ENCODE results near the gene TPM2. TPM values are rescaled to one million over a fixed set of nuclear protein-coding genes. Genes with fewer than 3 reads are reported as not detected.

The TPM2 gene
- 1,727 and 2,061 TPM in 2 replicates for polyA plus RNA-seq (2011; rRNA removed)
- polyA minus RNA-seq (2011; rRNA and poly(A)+ RNA removed), result 328 and 340 TPM in 2 replicates

GRCh38 chr9:35689542-35690293, at the start of gene TPM2:
TSS of gene TPM2 (minus strand) at chr9:35689925. CDS start at chr9:35689817, 108 bp downstream.
- ChIA-PET CTCF (interaction anchor here (0.6 to 3.8 kb wide), 9 partner anchors 9 to 153 kb away, joined by 3 to 26 read pairs (median 5); partner anchors contain the start of genes CCDC107, RMRP and TLN1), POLR2A (interaction anchor here (0.6 to 4.2 kb wide), 7 partner anchors 9 to 60 kb away, joined by 3 to 35 read pairs (median 7); partner anchors contain the start of genes CCDC107, CREB3, RMRP and TLN1)
- no peaks in the 10 kb centered on the region for H3K27me3 ChIP-seq (ENCODE audit: control insufficient read depth, insufficient read depth, low read length)
- H3K4me3 ChIP-seq (ENCODE audit: low read depth, low read length), result peak within 1 kb of the TSS; percentile 98
- peaks cover 25% of the 10 kb centered on the region for H3K36me3 ChIP-seq (ENCODE audit: control insufficient read depth, insufficient read depth, low read length)
- DNase-seq (ENCODE audit: low read depth), result peak; percentile 46
- TF ChIP-seq, protein P1, sequence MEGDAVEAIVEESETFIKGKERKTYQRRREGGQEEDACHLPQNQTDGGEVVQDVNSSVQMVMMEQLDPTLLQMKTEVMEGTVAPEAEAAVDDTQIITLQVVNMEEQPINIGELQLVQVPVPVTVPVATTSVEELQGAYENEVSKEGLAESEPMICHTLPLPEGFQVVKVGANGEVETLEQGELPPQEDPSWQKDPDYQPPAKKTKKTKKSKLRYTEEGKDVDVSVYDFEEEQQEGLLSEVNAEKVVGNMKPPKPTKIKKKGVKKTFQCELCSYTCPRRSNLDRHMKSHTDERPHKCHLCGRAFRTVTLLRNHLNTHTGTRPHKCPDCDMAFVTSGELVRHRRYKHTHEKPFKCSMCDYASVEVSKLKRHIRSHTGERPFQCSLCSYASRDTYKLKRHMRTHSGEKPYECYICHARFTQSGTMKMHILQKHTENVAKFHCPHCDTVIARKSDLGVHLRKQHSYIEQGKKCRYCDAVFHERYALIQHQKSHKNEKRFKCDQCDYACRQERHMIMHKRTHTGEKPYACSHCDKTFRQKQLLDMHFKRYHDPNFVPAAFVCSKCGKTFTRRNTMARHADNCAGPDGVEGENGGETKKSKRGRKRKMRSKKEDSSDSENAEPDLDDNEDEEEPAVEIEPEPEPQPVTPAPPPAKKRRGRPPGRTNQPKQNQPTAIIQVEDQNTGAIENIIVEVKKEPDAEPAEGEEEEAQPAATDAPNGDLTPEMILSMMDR (IDR thresholded peaks at IDR 0.05; ENCODE audit: insufficient read depth, low read depth, low read length), result no peak

- TF ChIP-seq, protein P1 (IDR thresholded peaks at IDR 0.05; ENCODE audit: insufficient read depth, low read depth, low read length), result no peak
- CTCF ChIA-PET, result interaction anchor here (1.2 to 5.8 kb wide), 4 partner anchors 8 to 87 kb away, joined by 3 to 78 read pairs (median 4); partner anchors contain the start of genes GBA2 and RGP1
- DNase-seq (ENCODE audit: low read depth), result no peak
- Histone ChIP-seq H3K36me3 (ENCODE audit: control insufficient read depth, insufficient read depth, low read length) (peaks cover 52% of the 10 kb centered on the region), H3K27me3 (ENCODE audit: control insufficient read depth, insufficient read depth, low read length) (no peaks in the 10 kb centered on the region), H3K4me3 (ENCODE audit: low read depth, low read length) (no peak overlapping the region)
- POLR2A ChIA-PET, result no interaction called here
Measured at GRCh38 chr9:35738924-35739323, 49.2 kb upstream of the TPM2 start.

GRCh38 chr9:35738186-35738585, 48.5 kb upstream of the TPM2 start:
- Histone ChIP-seq H3K4me3 (ENCODE audit: low read depth, low read length) (no peak overlapping the region), H3K36me3 (ENCODE audit: control insufficient read depth, insufficient read depth, low read length) (peaks cover 47% of the 10 kb centered on the region), H3K27me3 (ENCODE audit: control insufficient read depth, insufficient read depth, low read length) (no peaks in the 10 kb centered on the region)
- CTCF ChIA-PET, result interaction anchor here (0.6 to 5.8 kb wide), 7 partner anchors 9 to 88 kb away, joined by 3 to 78 read pairs (median 3); partner anchors contain the start of genes GBA2 and RGP1
- TF ChIP-seq, protein P1 (IDR thresholded peaks at IDR 0.05; ENCODE audit: insufficient read depth, low read depth, low read length), result no peak
- POLR2A ChIA-PET, result interaction anchor here (1.2 kb wide), 1 partner anchor 10 kb away, joined by 5 read pairs; no protein-coding TSS in a partner anchor
- no peak for DNase-seq (ENCODE audit: low read depth)

DNA sequence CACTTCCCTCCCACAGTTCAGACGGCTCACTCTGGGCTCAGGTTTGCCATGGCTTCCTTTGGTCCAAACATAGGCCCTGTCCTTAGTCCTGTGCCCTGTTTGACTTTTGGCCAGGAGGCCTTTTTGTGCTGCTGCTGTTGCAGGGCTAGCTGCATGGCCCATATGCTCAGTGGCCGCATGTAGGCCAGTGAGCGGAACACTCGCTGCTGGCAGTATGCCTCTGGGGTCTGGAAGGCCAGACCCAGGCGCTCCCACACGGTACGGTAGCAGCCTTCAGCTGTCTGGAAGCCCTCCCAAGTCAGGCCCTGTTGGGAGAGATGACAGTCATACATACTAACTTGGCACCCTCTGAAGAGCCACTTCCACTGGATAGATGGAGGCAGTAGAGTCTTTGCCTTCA, 47.4 kb upstream of the TPM2 start:
- H3K27me3 ChIP-seq (ENCODE audit: control insufficient read depth, insufficient read depth, low read length), result no peaks in the 10 kb centered on the region
- H3K36me3 ChIP-seq (ENCODE audit: control insufficient read depth, insufficient read depth, low read length), result peaks cover 47% of the 10 kb centered on the region
- TF ChIP-seq, protein P1 (IDR thresholded peaks at IDR 0.05; ENCODE audit: insufficient read depth, low read depth, low read length), result no peak
- no peak for DNase-seq (ENCODE audit: low read depth)
- CTCF ChIA-PET, result interaction anchor here (0.6 to 5.8 kb wide), 5 partner anchors 10 to 91 kb away, joined by 3 to 78 read pairs (median 3); partner anchors contain the start of genes GBA2 and RGP1
- no peak overlapping the region for H3K4me3 ChIP-seq (ENCODE audit: low read depth, low read length)
- POLR2A ChIA-PET, result interaction anchor here (0.6 to 1.2 kb wide), 2 partner anchors 9 to 41 kb away, joined by 4 to 5 read pairs; no protein-coding TSS in a partner anchor

DNA sequence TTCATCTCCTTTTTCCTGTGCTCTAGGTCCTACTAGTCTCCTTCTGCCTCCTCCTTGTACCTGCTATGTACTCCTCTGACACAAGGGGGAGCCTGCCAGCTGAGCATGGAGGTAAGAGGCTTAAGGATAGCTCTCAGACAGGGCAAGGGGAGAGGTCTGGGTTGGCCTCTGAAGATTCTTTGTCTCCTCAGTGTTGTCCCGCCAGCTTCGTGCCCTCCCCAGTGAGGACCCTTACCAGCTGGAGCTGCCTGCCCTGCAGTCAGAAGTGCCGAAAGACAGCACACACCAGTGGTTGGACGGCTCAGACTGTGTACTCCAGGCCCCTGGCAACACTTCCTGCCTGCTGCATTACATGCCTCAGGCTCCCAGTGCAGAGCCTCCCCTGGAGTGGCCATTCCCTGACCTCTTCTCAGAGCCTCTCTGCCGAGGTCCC, 46.5 kb upstream of the TPM2 start:
- Histone ChIP-seq H3K4me3 (ENCODE audit: low read depth, low read length) (no peak overlapping the region), H3K27me3 (ENCODE audit: control insufficient read depth, insufficient read depth, low read length) (no peaks in the 10 kb centered on the region), H3K36me3 (ENCODE audit: control insufficient read depth, insufficient read depth, low read length) (peaks cover 43% of the 10 kb centered on the region)
- CTCF ChIA-PET, result interaction anchor here (0.8 to 5.8 kb wide), 15 partner anchors 10 to 146 kb away, joined by 3 to 78 read pairs (median 3); partner anchors contain the start of genes GBA2, RGP1 and SPAG8
- POLR2A ChIA-PET, result no interaction called here
- TF ChIP-seq, protein P1 (IDR thresholded peaks at IDR 0.05; ENCODE audit: insufficient read depth, low read depth, low read length), result peak; percentile 95
- DNase-seq (ENCODE audit: low read depth), result no peak

Data from BJ (cell line).